GM12891 (cell line): Measurements from ENCODE around the gene DTD1.

Experiments
- PAX5 ChIP-seq: IDR thresholded peaks from 2 replicates; pipeline ENCODE4 v1.6.1; 2011; ENCODE audit warnings: low read length, moderate library complexity, mild to moderate bottlenecking; ENCODE audit not compliant: insufficient read depth, severe bottlenecking
- POLR2A ChIP-seq: IDR thresholded peaks from 2 replicates; pipeline ENCODE4 v1.6.1; 2011; ENCODE audit warnings: low read depth, low read length, control low read depth
- POLR2AphosphoS5 ChIP-seq: IDR thresholded peaks from 2 replicates; pipeline ENCODE4 v1.6.1; 2011; ENCODE audit warnings: low read depth, low read length, control low read depth
- POU2F2 ChIP-seq: IDR thresholded peaks from 2 replicates; pipeline ENCODE4 v1.6.1; 2011; ENCODE audit warnings: low read depth, mild to moderate bottlenecking, control low read depth, low read length, moderate library complexity
- SPI1 ChIP-seq: IDR thresholded peaks from 2 replicates; pipeline ENCODE4 v1.6.1; 2011; ENCODE audit warnings: low read depth, low read length, control low read depth
- TAF1 ChIP-seq: IDR thresholded peaks from 2 replicates; pipeline ENCODE4 v1.6.1; 2011; ENCODE audit warnings: low read depth, low read length, control low read depth

DNA sequence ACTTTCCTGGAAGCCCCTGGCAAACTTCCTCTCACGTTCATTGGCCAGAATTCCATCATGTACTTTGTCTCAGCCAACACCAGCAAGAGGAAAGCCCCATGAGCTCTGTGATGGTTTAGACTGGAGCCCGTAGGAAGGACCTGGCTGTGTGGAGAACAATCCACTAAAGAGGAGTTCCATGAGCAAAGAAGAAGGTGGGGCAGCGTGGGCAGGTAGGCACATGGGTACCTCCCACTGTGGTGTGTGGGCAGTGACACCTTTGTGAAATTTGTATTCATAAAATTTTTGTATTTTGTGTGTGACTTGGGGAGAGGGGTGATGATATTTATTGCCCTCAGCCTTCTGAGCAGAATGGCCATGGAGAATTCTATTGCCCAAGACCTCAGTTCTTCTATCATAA lies 136.2 kb downstream of the DTD1 start:
- no peak for TF ChIP-seq POLR2A
- TF ChIP-seq POLR2AphosphoS5: no peak
- no peak for TF ChIP-seq TAF1
- TF ChIP-seq SPI1: no peak
- TF ChIP-seq PAX5: no peak
- no peak for TF ChIP-seq POU2F2
